ENCODE measurements around the gene DCAF12L1.

DCAF12L1 gene

DNA sequence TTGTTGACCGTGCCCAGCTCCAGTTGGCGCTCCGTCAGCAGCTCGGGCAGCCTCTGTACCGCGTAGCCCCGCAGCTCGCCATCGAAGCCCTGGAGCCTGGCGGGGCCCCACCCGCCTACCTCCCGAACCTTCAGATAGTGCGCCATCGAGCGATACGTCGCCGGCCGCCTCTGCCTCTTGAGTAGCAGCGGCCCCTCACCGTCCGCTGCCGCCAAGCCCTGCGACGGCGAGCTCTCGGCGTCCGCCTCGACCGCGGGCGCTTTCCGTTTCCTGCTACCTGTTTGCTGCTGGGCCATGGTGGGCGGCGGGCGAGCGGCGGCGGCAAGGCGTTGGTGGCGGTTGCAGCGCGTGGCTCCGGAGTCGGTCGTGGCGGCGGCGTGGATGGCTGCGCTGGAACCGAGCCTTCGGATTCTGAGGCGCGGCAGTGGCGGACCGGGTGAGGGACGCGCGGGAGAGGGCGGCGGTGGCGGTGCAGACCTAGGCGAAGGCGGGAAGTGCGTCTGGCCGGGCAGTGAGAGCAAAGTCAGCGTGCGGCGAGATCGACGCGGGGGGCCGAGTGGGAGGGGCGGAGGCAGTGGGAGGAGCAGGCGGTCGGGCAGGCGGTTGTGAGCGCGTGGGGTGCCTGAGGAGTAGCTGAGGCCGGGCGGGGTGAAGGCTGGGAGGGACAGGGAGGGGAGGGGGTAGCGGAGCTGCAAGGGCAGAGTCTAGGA lies at the start of gene DCAF12L1:
Gene DCAF12L1, minus strand, starts transcription at position 502 of the 710 bp plus-strand sequence. Its CDS starts 206 bp downstream, at position 296.
- DNase-seq (ENCODE audit: low read depth in 2 of 3, low spot score in 1 of 3), result no peak

DNA sequence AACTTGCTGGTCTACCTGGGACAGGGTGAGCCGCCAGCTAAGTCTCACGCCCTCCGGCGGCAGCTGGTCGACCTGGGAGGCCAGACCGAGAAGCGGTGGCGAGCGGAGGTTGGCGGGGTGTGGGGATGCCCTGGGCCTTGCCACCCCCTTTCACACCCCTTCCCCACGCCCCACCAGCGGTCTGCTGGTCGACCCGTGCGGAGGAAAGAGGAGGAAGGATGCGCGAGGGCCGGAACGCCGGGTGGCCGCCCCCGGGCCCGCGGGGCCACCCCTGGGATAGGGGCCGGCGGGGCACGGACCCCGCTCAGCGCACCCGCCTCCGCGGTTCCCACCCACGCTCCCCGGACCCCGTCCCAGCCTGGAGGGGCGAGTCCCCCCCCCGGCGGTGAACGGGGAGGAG lies 28.3 kb upstream of the DCAF12L1 start:
- no peak for DNase-seq (ENCODE audit: low read depth in 2 of 3, low spot score in 1 of 3)

DNA sequence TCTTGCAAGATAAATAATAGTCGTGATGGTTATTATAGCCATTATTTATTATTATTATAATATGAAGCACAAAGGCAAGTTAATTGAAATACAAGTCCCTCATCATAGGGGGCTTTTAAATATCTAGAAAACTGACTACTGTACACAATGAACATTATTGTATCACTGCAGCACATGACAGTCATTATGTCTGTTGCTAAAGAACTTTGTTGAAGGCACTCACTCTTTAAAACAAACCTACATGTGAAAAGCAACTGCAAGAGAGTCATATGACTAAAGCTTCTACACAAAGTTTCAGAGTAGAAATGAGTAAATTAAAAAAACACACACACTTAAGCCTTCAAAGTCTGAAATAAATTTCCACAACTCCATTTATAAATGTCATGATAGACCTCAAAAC lies 23.3 kb upstream of the DCAF12L1 start:
- DNase-seq (ENCODE audit: low read depth in 2 of 3, low spot score in 1 of 3), result no peak

DNA sequence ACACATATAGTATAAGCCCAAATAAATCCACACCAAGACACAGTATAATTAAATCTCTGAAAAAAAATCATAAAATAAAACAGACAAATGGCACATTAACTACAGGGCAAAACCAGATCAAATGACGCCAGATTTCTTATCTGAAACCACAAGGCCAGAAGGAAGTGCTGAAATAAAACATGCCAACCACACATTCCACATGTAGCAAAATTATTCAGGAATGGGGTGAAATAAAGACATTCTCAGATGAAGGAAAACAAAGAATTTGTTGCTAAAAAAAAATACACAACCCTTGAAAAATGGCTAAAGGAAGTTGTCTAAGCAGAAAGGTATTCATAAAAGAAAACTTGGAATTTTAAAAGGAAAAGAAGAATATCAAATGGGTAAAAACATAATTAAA lies 4.5 kb upstream of the DCAF12L1 start:
- no peak for DNase-seq (ENCODE audit: low read depth in 2 of 3, low spot score in 1 of 3)

DNA sequence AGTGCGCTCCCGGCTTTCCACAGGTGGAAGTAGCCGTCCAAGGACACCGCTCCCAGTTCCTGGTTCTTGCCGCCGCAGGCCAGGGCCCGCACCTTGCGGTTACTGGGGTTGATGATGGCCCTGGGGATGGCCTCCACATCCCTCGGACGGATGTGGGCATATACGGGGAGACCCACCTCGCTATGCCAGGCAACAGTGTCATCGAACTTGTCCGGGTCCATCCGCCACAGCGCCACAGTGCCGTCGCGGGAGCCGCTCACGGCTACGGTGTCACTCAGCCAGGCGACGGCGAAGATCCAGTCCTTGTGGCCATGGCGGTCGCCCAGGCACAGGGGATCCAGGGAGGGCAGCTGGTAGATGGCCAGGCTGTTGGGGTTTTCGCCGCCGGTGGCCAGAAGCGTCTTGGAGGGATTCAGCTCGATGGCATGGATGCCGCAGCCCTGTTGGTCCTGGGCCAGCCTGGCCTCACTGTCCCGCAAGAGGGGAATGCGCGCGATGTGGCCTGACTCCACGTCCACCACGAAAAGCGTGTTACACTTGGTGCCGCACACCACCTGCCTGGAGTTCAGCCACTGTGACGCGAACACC lies 795 bp downstream of the DCAF12L1 start:
- no peak for DNase-seq (ENCODE audit: low read depth in 2 of 3, low spot score in 1 of 3)

DNA sequence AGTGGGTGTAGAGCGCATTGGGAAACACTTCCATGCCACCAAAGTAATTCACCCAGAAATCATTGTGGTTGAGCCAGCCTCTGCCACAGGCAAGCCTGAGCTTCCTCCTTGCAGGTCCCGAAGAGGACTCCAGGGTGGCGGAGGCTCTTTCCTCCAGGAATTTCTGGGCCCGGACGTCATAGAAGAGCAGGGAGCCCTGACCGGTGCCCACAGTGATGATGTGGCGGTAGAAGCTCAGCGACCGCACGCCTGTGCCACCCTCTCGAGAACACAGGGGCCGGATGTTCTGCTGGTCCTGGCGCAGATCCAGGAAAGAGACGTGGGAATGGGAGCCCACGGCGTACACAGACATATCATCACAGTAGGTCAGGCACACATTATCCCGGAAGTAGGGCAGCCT lies 1.3 kb downstream of the DCAF12L1 start:
- no peak for DNase-seq (ENCODE audit: low read depth in 2 of 3, low spot score in 1 of 3)

DNA sequence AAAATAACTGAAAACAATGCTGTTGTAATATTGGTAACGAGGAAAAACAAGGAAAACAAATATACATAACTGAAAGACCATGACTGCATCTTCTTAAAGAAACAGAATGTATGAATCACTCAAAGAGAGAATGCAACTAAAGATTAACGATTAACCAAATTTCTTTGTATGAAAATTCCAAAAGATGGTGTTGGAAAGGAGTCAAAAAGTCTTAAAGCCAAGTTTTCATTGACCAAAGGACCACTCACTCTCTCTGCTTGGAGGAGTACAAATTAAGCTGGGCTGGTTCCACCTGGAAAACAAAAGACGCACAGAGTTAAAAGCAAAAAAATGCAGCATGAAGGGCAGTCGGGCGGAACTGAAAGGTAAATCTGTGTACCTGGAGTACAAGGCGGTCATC lies 1.8 kb downstream of the DCAF12L1 start:
- DNase-seq (ENCODE audit: low read depth in 2 of 3, low spot score in 1 of 3), result no peak

DNA sequence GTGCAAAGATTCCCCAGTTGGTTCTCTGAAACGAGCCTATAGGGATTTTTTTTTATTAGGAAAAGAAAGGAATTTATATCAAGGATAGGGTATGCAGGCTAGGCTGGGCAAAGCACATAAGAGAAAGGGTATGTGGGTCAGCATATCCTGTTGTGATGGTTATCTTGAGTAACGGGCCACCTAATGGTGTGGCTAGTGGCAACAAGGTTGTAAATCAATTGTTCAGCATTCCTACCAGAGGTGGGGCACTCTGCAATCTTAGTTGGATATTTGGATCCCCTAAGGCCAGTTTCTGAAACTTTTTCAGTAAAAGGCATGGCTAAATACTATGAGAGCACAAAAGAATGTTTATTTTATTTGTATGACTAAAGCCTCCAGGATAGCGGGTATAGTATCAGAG lies 42.7 kb downstream of the DCAF12L1 start:
- DNase-seq (ENCODE audit: low read depth in 2 of 3, low spot score in 1 of 3), result no peak

Measured in stimulated activated CD4-positive, alpha-beta T cell treated with anti-CD3 and anti-CD28 coated beads, Interleukin-12 subunit alpha, Interleukin-12 subunit beta, amount 100 ng/mL, for 48 hours (primary cell).